H9 (cell line): ENCODE data around the gene KIF6. TPM values are rescaled to one million over a fixed set of nuclear protein-coding genes. Genes with fewer than 3 reads are reported as not detected.

Source experiments
- DNase-seq: peaks from one replicate; pipeline ENCODE4 v3.0.0-alpha.2; 2017
- H2AFZ ChIP-seq: one replicate; pipeline ENCODE4 v1.6.1; 2013; ENCODE audit warnings: mild to moderate bottlenecking, low read length, control low read depth, moderate library complexity
- H2AK5ac ChIP-seq: 2 replicates; pipeline ENCODE4 v1.6.1; 2013; ENCODE audit warnings: low read length, control low read depth, mixed read lengths; ENCODE audit not compliant: insufficient read length
- H2BK120ac ChIP-seq: one replicate; pipeline ENCODE4 v1.6.1; 2013; ENCODE audit warnings: low read depth, mild to moderate bottlenecking, low read length, control low read depth, inconsistent platforms; ENCODE audit not compliant: poor library complexity, severe bottlenecking
- H2BK12ac ChIP-seq: 2 replicates; pipeline ENCODE4 v1.6.1; 2013; ENCODE audit warnings: low read length, control low read depth, mixed read lengths, low read depth; ENCODE audit not compliant: insufficient read length
- H2BK15ac ChIP-seq: 2 replicates; pipeline ENCODE4 v1.6.1; 2013; ENCODE audit warnings: low read depth, low read length, control low read depth
- H2BK20ac ChIP-seq: one replicate; pipeline ENCODE4 v1.6.1; 2013; ENCODE audit warnings: low read depth, mild to moderate bottlenecking, low read length, control low read depth, inconsistent platforms; ENCODE audit not compliant: poor library complexity, severe bottlenecking
- H2BK5ac ChIP-seq: 2 replicates; pipeline ENCODE4 v1.6.1; 2013; ENCODE audit warnings: low read length, control low read depth, mixed read lengths; ENCODE audit not compliant: insufficient read length
- H3K14ac ChIP-seq: 2 replicates; pipeline ENCODE4 v1.6.1; 2013; ENCODE audit warnings: low read length, control low read depth; ENCODE audit not compliant: insufficient read depth
- H3K18ac ChIP-seq: 2 replicates; pipeline ENCODE4 v1.6.1; 2013; ENCODE audit warnings: low read depth, mild to moderate bottlenecking, mixed read lengths, low read length, control low read depth; ENCODE audit not compliant: insufficient read length
- H3K23ac ChIP-seq: 2 replicates; pipeline ENCODE4 v1.6.1; 2013; ENCODE audit warnings: low read length, control low read depth, mixed read lengths, low read depth; ENCODE audit not compliant: insufficient read length
- H3K23me2 ChIP-seq: 2 replicates; pipeline ENCODE4 v1.6.1; 2013; ENCODE audit warnings: low read depth, mild to moderate bottlenecking, mixed read lengths, low read length, control low read depth; ENCODE audit not compliant: insufficient read length, poor library complexity, severe bottlenecking
- H3K27ac ChIP-seq: 2 replicates; pipeline ENCODE4 v1.5.1; 2013; ENCODE audit warnings: low read length, control low read depth, mixed read lengths, low read depth; ENCODE audit not compliant: insufficient read length
- H3K27me3 ChIP-seq: 2 replicates; pipeline ENCODE4 v1.6.1; 2013; ENCODE audit warnings: low read length, control low read depth, inconsistent platforms; ENCODE audit not compliant: insufficient read depth
- H3K4ac ChIP-seq: 2 replicates; pipeline ENCODE4 v1.6.1; 2013; ENCODE audit warnings: low read depth, mild to moderate bottlenecking, control low read depth, inconsistent platforms, low read length, moderate library complexity
- H3K4me1 ChIP-seq: 2 replicates; pipeline ENCODE4 v1.6.1; 2013; ENCODE audit warnings: low read length, control low read depth, inconsistent platforms; ENCODE audit not compliant: insufficient read depth
- H3K4me2 ChIP-seq: 2 replicates; pipeline ENCODE4 v1.6.1; 2013; ENCODE audit warnings: low read length, control low read depth, mixed read lengths; ENCODE audit not compliant: insufficient read length, insufficient read depth
- H3K56ac ChIP-seq: 2 replicates; pipeline ENCODE4 v1.6.1; 2013; ENCODE audit warnings: low read depth, mild to moderate bottlenecking, mixed read lengths, low read length, control low read depth; ENCODE audit not compliant: insufficient read length
- H3K79me1 ChIP-seq: 2 replicates; pipeline ENCODE4 v1.6.1; 2013; ENCODE audit warnings: low read depth, mild to moderate bottlenecking, moderate library complexity, low read length, control low read depth, inconsistent platforms; ENCODE audit not compliant: insufficient read depth, poor library complexity, severe bottlenecking
- H3K79me2 ChIP-seq: 2 replicates; pipeline ENCODE4 v1.6.1; 2013; ENCODE audit warnings: low read length, control low read depth, inconsistent platforms; ENCODE audit not compliant: insufficient read depth
- H3K9ac ChIP-seq: 2 replicates; pipeline ENCODE4 v1.6.1; 2013; ENCODE audit warnings: low read length, control low read depth, mixed read lengths; ENCODE audit not compliant: insufficient read length; ENCODE audit errors: extremely low read depth
- H3K9me3 ChIP-seq: one replicate; pipeline ENCODE4 v1.6.1; 2013; ENCODE audit warnings: low read depth, low read length, inconsistent platforms; ENCODE audit not compliant: control insufficient read depth
- H3T11ph ChIP-seq: one replicate; pipeline ENCODE4 v1.6.1; 2013; ENCODE audit warnings: mild to moderate bottlenecking, low read length, control low read depth, inconsistent platforms
- H4K20me1 ChIP-seq: one replicate; pipeline ENCODE4 v1.6.1; 2013; ENCODE audit not compliant: control insufficient read depth, insufficient read length, insufficient read depth
- H4K5ac ChIP-seq: 2 replicates; pipeline ENCODE4 v1.6.1; 2013; ENCODE audit warnings: low read depth, mild to moderate bottlenecking, mixed read lengths, low read length, control low read depth; ENCODE audit not compliant: insufficient read length
- H4K8ac ChIP-seq: replicated peaks from 2 replicates; pipeline ENCODE4 v1.6.1; 2013; ENCODE audit warnings: low read length, control low read depth, mixed read lengths, low read depth; ENCODE audit not compliant: insufficient read length
- H4K91ac ChIP-seq: 2 replicates; pipeline ENCODE4 v1.6.1; 2013; ENCODE audit warnings: low read depth, mild to moderate bottlenecking, moderate library complexity, mixed read lengths, low read length, control low read depth; ENCODE audit not compliant: insufficient read length
- H3K27ac Mint-ChIP-seq, 3 experiments: 2 replicates in 2 of 3; 3 replicates in 1 of 3; pipeline ENCODE4 v1.8.0; 2020 to 2021; ENCODE audit warnings: mixed read lengths in 3 of 3, mild to moderate bottlenecking in 1 of 3, moderate library complexity in 1 of 3
- H3K27me3 Mint-ChIP-seq: 2 replicates; pipeline ENCODE4 v1.8.0; 2021; ENCODE audit warnings: low read depth, mild to moderate bottlenecking, moderate library complexity, mixed read lengths
- H3K36me3 Mint-ChIP-seq, 3 experiments: 2 replicates in 2 of 3; 3 replicates in 1 of 3; pipeline ENCODE4 v1.8.0; 2020 to 2021; ENCODE audit warnings: low read depth in 3 of 3, mixed read lengths in 3 of 3; ENCODE audit not compliant: insufficient read depth in 1 of 3
- H3K4me1 Mint-ChIP-seq, 2 experiments: 2 replicates each; pipeline ENCODE4 v1.8.0; 2020; ENCODE audit warnings: mixed read lengths in 2 of 2
- H3K4me3 Mint-ChIP-seq, 2 experiments: 2 replicates in 1 of 2; 3 replicates in 1 of 2; pipeline ENCODE4 v1.8.0; 2020 to 2021; ENCODE audit warnings: mild to moderate bottlenecking in 2 of 2, mixed read lengths in 2 of 2, moderate library complexity in 1 of 2
- H3K9me3 Mint-ChIP-seq, 2 experiments: 2 replicates in 1 of 2; 3 replicates in 1 of 2; pipeline ENCODE4 v1.8.0; 2020; ENCODE audit warnings: mild to moderate bottlenecking in 2 of 2, mixed read lengths in 2 of 2, moderate library complexity in 1 of 2
- CTCF ChIP-seq: fragments of 200-600 bp; sonication (generic); conservative IDR thresholded peaks from 3 replicates; pipeline ENCODE4 v1.8.0; 2021; ENCODE audit warnings: antibody characterized with exemption, mild to moderate bottlenecking
- WGBS: extraction: QIAGEN DNeasy Blood & Tissue Kit; methylation state at CpG from one replicate; pipeline ENCODE4 v1.1.7; 2013; ENCODE audit warnings: missing lambda C conversion rate, low lambda C conversion rate, mixed read lengths; ENCODE audit not compliant: insufficient read length; ENCODE audit errors: extremely low coverage; 5-methylcytosine and 5-hydroxymethylcytosine counted together
- total RNA-seq: library from RNA; stranded (reverse); gene quantifications from 2 replicates; pipeline ENCODE4 v1.2.1, GENCODE V29; 2021

KIF6 gene
- total RNA-seq, 1 experiment from 2014 or later: 0.63 TPM

DNA sequence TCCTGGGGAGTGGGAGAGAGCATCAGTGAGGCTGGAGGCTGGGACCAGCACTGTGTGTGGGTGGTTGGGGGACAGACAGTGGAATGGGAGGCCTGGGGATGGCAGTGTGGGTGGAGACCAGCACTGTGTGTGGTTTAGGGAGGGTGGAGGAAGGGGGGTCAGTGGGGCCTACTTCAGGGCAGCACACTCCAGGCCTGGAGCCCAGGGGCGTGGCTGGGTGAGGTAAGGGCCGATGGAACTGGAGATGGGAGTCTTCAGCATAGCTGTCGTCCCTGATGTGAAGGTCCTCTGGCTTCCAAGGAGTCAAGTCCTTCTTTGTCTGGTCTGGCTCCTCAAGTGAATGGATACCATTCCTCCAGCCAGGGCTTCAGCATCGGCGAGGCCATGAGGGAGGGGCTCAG, 429.6 kb downstream of the KIF6 start:
- H3K79me2 ChIP-seq: no peaks in the 10 kb centered on the region
- H4K5ac ChIP-seq: no peak overlapping the region
- H2AK5ac ChIP-seq: no peak overlapping the region
- H3K23me2 ChIP-seq: no peaks in the 10 kb centered on the region
- no peak for TF ChIP-seq CTCF
- no peak overlapping the region for H3K4me2 ChIP-seq
- no peaks in the 10 kb centered on the region for H3K79me1 ChIP-seq
- no peak overlapping the region for H2BK120ac ChIP-seq
- H3K27ac ChIP-seq: no peak overlapping the region
- no peak overlapping the region for H4K91ac ChIP-seq
- no CpG with 5 or more reads among the region's 5 CpGs for WGBS
- no peak for DNase-seq
- H2AFZ ChIP-seq: no peak overlapping the region
- no peak overlapping the region for H3K23ac ChIP-seq
- H3K4me3 Mint-ChIP-seq: no peak overlapping the region
- H3K56ac ChIP-seq: no peak overlapping the region
- H3K9ac ChIP-seq: no peak overlapping the region
- peak overlapping the region in 2 of 3 experiments; percentile 60 to 63; a peak in 3 of 7 replicates for H3K27ac Mint-ChIP-seq
- no peak overlapping the region for H2BK12ac ChIP-seq
- H3K4me1 ChIP-seq: peaks cover 10% of the 10 kb centered on the region
- no peak overlapping the region for H4K8ac ChIP-seq
- H3K27me3 ChIP-seq: no peaks in the 10 kb centered on the region; the same call in 1 of the 2 replicates
- no peaks in the 10 kb centered on the region for H4K20me1 ChIP-seq
- peaks cover 55 to 57% of the 10 kb centered on the region in 2 experiments for H3K4me1 Mint-ChIP-seq
- no peak overlapping the region for H3K18ac ChIP-seq
- H3T11ph ChIP-seq: no peak overlapping the region
- no peaks in the 10 kb centered on the region; a peak in 1 of 7 replicates for H3K36me3 Mint-ChIP-seq
- no peaks in the 10 kb centered on the region for H3K9me3 ChIP-seq
- H3K27me3 Mint-ChIP-seq: peaks cover 10% of the 10 kb centered on the region
- H2BK20ac ChIP-seq: no peak overlapping the region
- no peak overlapping the region for H2BK15ac ChIP-seq
- no peak overlapping the region for H2BK5ac ChIP-seq
- H3K14ac ChIP-seq: no peak overlapping the region
- H3K4ac ChIP-seq: no peak overlapping the region
- H3K9me3 Mint-ChIP-seq: no peaks in the 10 kb centered on the region; a peak in 1 of 5 replicates
